Peyer's patch (tissue), 4 donors: ENCODE results near the gene HYCC1. TPM values are rescaled to one million over a fixed set of nuclear protein-coding genes. Genes with fewer than 3 reads are reported as not detected.

Experiments used
- DNase-seq, 3 donors: peaks; one replicate each; pipeline ENCODE4 v3.0.0-alpha.2; 2017 to 2019
- H3K27ac ChIP-seq, 4 donors: fragments of 200-600 bp; sonication (generic); one replicate each; pipeline ENCODE4 v1.5.1; 2016 to 2019
- H3K27me3 ChIP-seq, 2 donors: fragments of 200-600 bp; sonication (generic); one replicate each; pipeline ENCODE4 v1.5.1; 2019
- H3K36me3 ChIP-seq, 3 donors: fragments of 200-600 bp; sonication (generic); one replicate each; pipeline ENCODE4 v1.5.1; 2016 to 2019
- H3K4me1 ChIP-seq, 4 donors: fragments of 200-600 bp; sonication (generic); one replicate each; pipeline ENCODE4 v1.5.1; 2016 to 2019
- H3K4me3 ChIP-seq, 4 donors: fragments of 200-600 bp; sonication (generic); 1 replicate in 3 of 4; 2 replicates in 1 of 4; pipeline ENCODE4 v1.5.1; 2016 to 2019; ENCODE audit warnings: mild to moderate bottlenecking in 1 of 4
- H3K9me3 ChIP-seq, 4 donors: fragments of 200-600 bp; sonication (generic); one replicate each; pipeline ENCODE4 v1.5.1; 2016 to 2019; ENCODE audit warnings: mild to moderate bottlenecking in 1 of 4
- CTCF ChIP-seq, 6 experiments: fragments of 450-650 bp in 4 of 6; fragments of 200-600 bp in 2 of 6; sonication (generic) in 1 of 6; IDR thresholded peaks; one replicate each; pipeline ENCODE4 v1.5.1; 2017 to 2019; ENCODE audit warnings: antibody characterized with exemption in 6 of 6, mild to moderate bottlenecking in 3 of 6, moderate library complexity in 1 of 6
- POLR2A ChIP-seq, 2 donors: fragments of 450-650 bp; IDR thresholded peaks; one replicate each; pipeline ENCODE4 v1.5.1; 2017; ENCODE audit warnings: antibody characterized with exemption in 2 of 2, mild to moderate bottlenecking in 2 of 2, moderate library complexity in 2 of 2
- total RNA-seq, 4 donors: library from RNA; depleted of rRNA; stranded (reverse); fragments of >200 nt; gene quantifications; one replicate each; pipeline ENCODE4 v1.1.0, GENCODE V29; 2016

Gene HYCC1
- total RNA-seq, 4 donors from 2014 or later: 26.0 to 47.0 (median 34.1) TPM

- DNase-seq: no peak
- Histone ChIP-seq H3K9me3 (no peaks in the 10 kb centered on the region), H3K27me3 (no peaks in the 10 kb centered on the region), H3K27ac (peak overlapping the region in 1 of 4 donors; percentile 34), H3K4me3 (no peak overlapping the region), H3K4me1 (peaks cover 0 to 8% (median 2%) of the 10 kb centered on the region in 4 donors), H3K36me3 (no peaks in the 10 kb centered on the region)
- TF ChIP-seq POLR2A (IDR thresholded peaks at IDR 0.05) (no peak), CTCF (IDR thresholded peaks at IDR 0.05) (no peak)
These were observed 3.4 kb upstream of the HYCC1 start for GRCh38 chr7:23017309-23017708.

GRCh38 chr7:23016345-23017253 is 2.7 kb upstream of the HYCC1 start:
- peaks cover 0 to 15% (median 2%) of the 10 kb centered on the region in 4 donors for H3K4me1 ChIP-seq
- H3K36me3 ChIP-seq: no peaks in the 10 kb centered on the region
- TF ChIP-seq CTCF (IDR thresholded peaks at IDR 0.05) (no peak), POLR2A (IDR thresholded peaks at IDR 0.05) (no peak)
- peak overlapping the region in 1 of 4 donors; percentile 34 for H3K27ac ChIP-seq
- H3K9me3 ChIP-seq: no peaks in the 10 kb centered on the region
- H3K27me3 ChIP-seq: no peaks in the 10 kb centered on the region
- no peak overlapping the region for H3K4me3 ChIP-seq
- no peak for DNase-seq

- TF ChIP-seq POLR2A (IDR thresholded peaks at IDR 0.05) (no peak), CTCF (IDR thresholded peaks at IDR 0.05) (no peak)
- Histone ChIP-seq H3K9me3 (no peaks in the 10 kb centered on the region), H3K4me3 (no peak overlapping the region), H3K4me1 (peaks cover 0 to 16% (median 2%) of the 10 kb centered on the region in 4 donors), H3K27ac (no peak overlapping the region), H3K27me3 (no peaks in the 10 kb centered on the region), H3K36me3 (no peaks in the 10 kb centered on the region)
- no peak for DNase-seq
These were observed 751 bp upstream of the HYCC1 start for GRCh38 chr7:23014681-23015080.

- no peak for TF ChIP-seq POLR2A (IDR thresholded peaks at IDR 0.05)
- no peak for TF ChIP-seq CTCF (IDR thresholded peaks at IDR 0.05)
- peak; percentile 35 to 62 (median 51) for DNase-seq
- Histone ChIP-seq H3K27me3 (no peaks in the 10 kb centered on the region), H3K9me3 (no peaks in the 10 kb centered on the region), H3K36me3 (no peaks in the 10 kb centered on the region), H3K4me1 (peaks cover 0 to 16% (median 2%) of the 10 kb centered on the region in 4 donors), H3K4me3 (peak overlapping the region; percentile 80 to 93 (median 87)), H3K27ac (peak overlapping the region; percentile 75 to 88 (median 82))
These were observed 819 bp downstream of the HYCC1 start for GRCh38 chr7:23012908-23013714.

GRCh38 chr7:23012186-23012585 is 1.7 kb downstream of the HYCC1 start:
- DNase-seq: no peak
- no peaks in the 10 kb centered on the region for H3K9me3 ChIP-seq
- no peak for TF ChIP-seq CTCF (IDR thresholded peaks at IDR 0.05)
- no peak for TF ChIP-seq POLR2A (IDR thresholded peaks at IDR 0.05)
- H3K36me3 ChIP-seq: no peaks in the 10 kb centered on the region
- no peaks in the 10 kb centered on the region for H3K27me3 ChIP-seq
- no peak overlapping the region for H3K27ac ChIP-seq
- peak overlapping the region in 2 of 4 donors; percentile 80 to 82 for H3K4me3 ChIP-seq
- H3K4me1 ChIP-seq: peaks cover 0 to 16% (median 0%) of the 10 kb centered on the region in 4 donors
